IMR-90 (cell line): ENCODE measurements around the gene AFTPH. TPM values are rescaled to one million over a fixed set of nuclear protein-coding genes. Genes with fewer than 3 reads are reported as not detected.

Experiments used
- ATAC-seq: fragments of 200-7000 bp; cut with Tn5 transposase; 2 replicates; pipeline ENCODE4 v1.9.1; 2020; ENCODE audit warnings: low read depth, mild to moderate bottlenecking, moderate library complexity
- BruUV-seq: library from RNA; stranded (reverse); fragments of 400-500 nt; replicated peaks from 2 replicates; lab custom pipeline; 2021; lab: Mats Ljungman, UMichigan
- CTCF ChIA-PET: fragments of 300-600 bp; formaldehyde crosslinking; extraction: SDS; loops from one replicate; lab custom pipeline; 2021; ENCODE audit warnings: antibody characterized with exemption; lab: Yijun Ruan, JAX
- POLR2A ChIA-PET: fragments of 300-600 bp; sonication (Branson Sonifier 250); formaldehyde crosslinking; loops from one replicate; lab custom pipeline; 2022; ENCODE audit warnings: antibody characterized with exemption; ENCODE audit not compliant: unreplicated experiment; lab: Charles Lee
- DNase-seq: peaks from one replicate; pipeline ENCODE4 v3.0.0; 2013
- H2AFZ ChIP-seq: replicated peaks from 2 replicates; pipeline ENCODE3; 2013; ENCODE audit warnings: low read length, mild to moderate bottlenecking; ENCODE audit not compliant: poor library complexity
- H2AK5ac ChIP-seq: 2 replicates; pipeline ENCODE4 v1.6.1; 2013; ENCODE audit warnings: low read depth, low read length, inconsistent platforms
- H2AK9ac ChIP-seq: replicated peaks from 2 replicates; pipeline ENCODE3; 2013; ENCODE audit warnings: mild to moderate bottlenecking, low read depth, low read length, moderate library complexity; ENCODE audit not compliant: poor library complexity
- H2BK120ac ChIP-seq: 2 replicates; pipeline ENCODE4 v1.6.1; 2013; ENCODE audit warnings: low read depth, low read length, inconsistent platforms
- H2BK15ac ChIP-seq: 3 replicates; pipeline ENCODE4 v1.6.1; 2013; ENCODE audit warnings: low read depth, low read length, inconsistent platforms
- H2BK20ac ChIP-seq: 2 replicates; pipeline ENCODE4 v1.6.1; 2013; ENCODE audit warnings: low read depth, mild to moderate bottlenecking, inconsistent platforms, low read length, moderate library complexity
- H2BK5ac ChIP-seq: 2 replicates; pipeline ENCODE4 v1.6.1; 2013; ENCODE audit warnings: mild to moderate bottlenecking, low read depth, low read length, inconsistent platforms; ENCODE audit not compliant: poor library complexity, severe bottlenecking
- H3K14ac ChIP-seq: replicated peaks from 2 replicates; pipeline ENCODE4 v1.6.1; 2013; ENCODE audit warnings: low read depth, low read length, inconsistent platforms
- H3K18ac ChIP-seq: 2 replicates; pipeline ENCODE4 v1.6.1; 2013; ENCODE audit warnings: low read depth, low read length, control low read depth
- H3K23ac ChIP-seq: 2 replicates; pipeline ENCODE4 v1.6.1; 2013; ENCODE audit warnings: low read depth, low read length, inconsistent platforms
- H3K27ac ChIP-seq: 2 replicates; pipeline ENCODE4 v1.5.1; 2013; ENCODE audit warnings: mild to moderate bottlenecking, control low read depth, low read length; ENCODE audit not compliant: insufficient read depth
- H3K27me3 ChIP-seq: 2 replicates; pipeline ENCODE4 v1.6.1; 2013; ENCODE audit warnings: low read length; ENCODE audit not compliant: control insufficient read depth, insufficient read depth
- H3K36me3 ChIP-seq: 2 replicates; pipeline ENCODE4 v1.6.1; 2013; ENCODE audit warnings: low read length, mixed read lengths; ENCODE audit not compliant: control insufficient read depth, insufficient read depth
- H3K4ac ChIP-seq: 2 replicates; pipeline ENCODE4 v1.6.1; 2013; ENCODE audit warnings: low read depth, low read length, inconsistent platforms
- H3K4me1 ChIP-seq: 2 replicates; pipeline ENCODE4 v1.6.1; 2013; ENCODE audit warnings: low read length, mixed read lengths; ENCODE audit not compliant: control insufficient read depth, insufficient read depth
- H3K4me2 ChIP-seq: 2 replicates; pipeline ENCODE4 v1.6.1; 2013; ENCODE audit warnings: low read depth, mild to moderate bottlenecking, control low read depth, low read length, moderate library complexity
- H3K4me3 ChIP-seq: 2 replicates; pipeline ENCODE4 v1.5.1; 2013; ENCODE audit warnings: low read depth, mild to moderate bottlenecking, control low read depth, low read length, moderate library complexity; ENCODE audit not compliant: insufficient read depth
- H3K56ac ChIP-seq: 2 replicates; pipeline ENCODE4 v1.6.1; 2013; ENCODE audit warnings: low read length, inconsistent platforms; ENCODE audit not compliant: insufficient read depth; ENCODE audit errors: extremely low read depth
- H3K79me1 ChIP-seq, 2 experiments: 2 replicates each; pipeline ENCODE4 v1.6.1; 2013; ENCODE audit warnings: low read length in 2 of 2, inconsistent platforms in 1 of 2, low read depth in 1 of 2
- H3K9ac ChIP-seq: 2 replicates; pipeline ENCODE4 v1.6.1; 2013; ENCODE audit warnings: low read depth, low read length, control low read depth
- H3K9me1 ChIP-seq: 2 replicates; pipeline ENCODE4 v1.6.1; 2013; ENCODE audit warnings: low read length, inconsistent platforms; ENCODE audit not compliant: insufficient read depth
- H3K9me3 ChIP-seq: 2 replicates; pipeline ENCODE4 v1.6.1; 2013; ENCODE audit warnings: low read length; ENCODE audit not compliant: control insufficient read depth, insufficient read depth
- H4K20me1 ChIP-seq: 2 replicates; pipeline ENCODE4 v1.6.1; 2013; ENCODE audit warnings: low read length, inconsistent platforms; ENCODE audit not compliant: insufficient read depth
- H4K5ac ChIP-seq: 2 replicates; pipeline ENCODE4 v1.6.1; 2013; ENCODE audit warnings: mild to moderate bottlenecking, low read depth, low read length, control low read depth
- H4K8ac ChIP-seq, 2 experiments: 2 replicates each; pipeline ENCODE4 v1.6.1; 2013; ENCODE audit warnings: low read depth in 2 of 2, low read length in 2 of 2, control low read depth in 1 of 2, inconsistent platforms in 1 of 2
- H4K91ac ChIP-seq: 2 replicates; pipeline ENCODE4 v1.6.1; 2013; ENCODE audit warnings: low read depth, low read length, inconsistent platforms; ENCODE audit not compliant: insufficient read depth
- CEBPB ChIP-seq: IDR thresholded peaks from 2 replicates; pipeline ENCODE4 v1.6.1; 2012; ENCODE audit warnings: low read depth, low read length, improper control_type of control experiment
- ELK1 ChIP-seq: fragments of 150-350 bp; IDR thresholded peaks from 2 replicates; pipeline ENCODE4 v1.6.1; 2016; ENCODE audit warnings: low read depth, mild to moderate bottlenecking, low read length, moderate library complexity, borderline replicate concordance
- FOS ChIP-seq: fragments of 150-350 bp; IDR thresholded peaks from 2 replicates; pipeline ENCODE4 v1.6.1; 2016; ENCODE audit warnings: low read depth, low read length
- MAFK ChIP-seq: IDR thresholded peaks from 2 replicates; pipeline ENCODE4 v1.6.1; 2012; ENCODE audit warnings: low read depth, low read length, improper control_type of control experiment
- MAZ ChIP-seq: IDR thresholded peaks from 2 replicates; pipeline ENCODE4 v1.6.1; 2012; ENCODE audit warnings: low read depth, mild to moderate bottlenecking, low read length, improper control_type of control experiment, moderate library complexity, borderline replicate concordance
- POLR2A ChIP-seq: IDR thresholded peaks from 2 replicates; pipeline ENCODE4 v1.6.1; 2012; ENCODE audit warnings: mild to moderate bottlenecking, low read depth, low read length
- RAD21 ChIP-seq: IDR thresholded peaks from 2 replicates; pipeline ENCODE4 v1.6.1; 2012; ENCODE audit warnings: low read length, improper control_type of control experiment
- SMC3 ChIP-seq: fragments of 150-350 bp; IDR thresholded peaks from 2 replicates; pipeline ENCODE4 v1.6.1; 2016; ENCODE audit warnings: low read depth, mild to moderate bottlenecking, antibody characterized with exemption, low read length, moderate library complexity
- USF2 ChIP-seq: fragments of 150-350 bp; IDR thresholded peaks from 2 replicates; pipeline ENCODE4 v1.6.1; 2017; ENCODE audit warnings: mild to moderate bottlenecking, antibody characterized with exemption, low read length, low read depth
- WGBS, 2 experiments: methylation state at CpG; one replicate each; pipeline versions ENCODE4 v1.1.5 to v1.1.7; 2013; ENCODE audit warnings: missing lambda C conversion rate in 2 of 2; ENCODE audit not compliant: insufficient read length in 1 of 2; ENCODE audit errors: extremely low coverage in 2 of 2; 5-methylcytosine and 5-hydroxymethylcytosine counted together
- dilution Hi-C: fragments of 300-500 bp; cut with HindIII; formaldehyde crosslinking; loops from one replicate; pipeline ENCODE4 v1.14.3; 2018; ENCODE audit warnings: low sequenced_read_pairs; ENCODE audit not compliant: unreplicated experiment
- in situ Hi-C: fragments of 300-500 bp; cut with MboI; formaldehyde crosslinking; loops from 3 replicates; pipeline ENCODE4 v1.14.3; 2019; ENCODE audit warnings: low sequenced_read_pairs, inconsistent platforms, mixed read lengths
- intact Hi-C: fragments of 100-400 bp; cut with micrococcal nuclease; formaldehyde crosslinking; loops from 2 replicates; pipeline ENCODE4 v1.10.0; 2022
- polyA plus RNA-seq, 3 experiments: library from polyadenylated mRNA; depleted of rRNA; stranded (reverse); fragments of >200 nt; gene quantifications; 2 replicates each; pipeline ENCODE4 v1.2.3, GENCODE V29; 2012; ENCODE audit warnings: low replicate concordance in 1 of 3
- total RNA-seq: library from RNA; depleted of rRNA; stranded (reverse); fragments of >200 nt; gene quantifications from 2 replicates; pipeline ENCODE4 v1.2.3, GENCODE V29; 2012

Gene AFTPH
- total and polyA plus RNA-seq, 2 of the 4 experiments (the other 2 are of a cell fraction): 9.4 to 19.9 TPM

GRCh38 chr2:64629329-64629781, 105.2 kb downstream of the AFTPH start:
- Histone ChIP-seq H3K9ac (no peak overlapping the region), H4K8ac (no peak overlapping the region), H3K27me3 (peaks cover 18% of the 10 kb centered on the region), H3K9me3 (no peaks in the 10 kb centered on the region), H2AFZ (no peak overlapping the region), H3K4me1 (peaks cover 7% of the 10 kb centered on the region), H3K9me1 (peaks cover 4% of the 10 kb centered on the region; the same call in 1 of the 2 replicates), H3K79me1 (peaks cover 12% of the 10 kb centered on the region in 2 experiments; a peak in 2 of 4 replicates), H3K36me3 (peaks cover 6% of the 10 kb centered on the region), H3K56ac (no peak overlapping the region), H4K91ac (no peak overlapping the region), H2BK5ac (no peak overlapping the region), H2AK5ac (no peak overlapping the region), H3K4me3 (no peak overlapping the region), H3K4ac (no peak overlapping the region), H3K4me2 (no peak overlapping the region), H3K23ac (no peak overlapping the region), H2BK20ac (no peak overlapping the region), H4K5ac (no peak overlapping the region), H2BK120ac (no peak overlapping the region), H2AK9ac (no peak overlapping the region), H3K14ac (no peak overlapping the region), H4K20me1 (peaks cover 19% of the 10 kb centered on the region), H3K27ac (no peak overlapping the region), H2BK15ac (no peak overlapping the region), H3K18ac (no peak overlapping the region)
- 84% methylated on average over 7 of the region's 10 CpGs; no CpG with 5 or more reads in 1 of the 2 experiments for WGBS, 2 experiments
- DNase-seq (no peak), ATAC-seq (no peak)
- POLR2A ChIA-PET: no interaction called here
- intact Hi-C loops: no loop called here
- dilution Hi-C loops: no loop called here
- no TSS peak for BruUV-seq
- TF ChIP-seq SMC3 (no peak), CEBPB (no peak), ELK1 (no peak), FOS (no peak), USF2 (no peak), MAFK (no peak), POLR2A (no peak), MAZ (no peak), RAD21 (no peak)
- CTCF ChIA-PET: no interaction called here
- in situ Hi-C loops: no loop called here
